ENCODE data around the gene ZNF329. TPM values are rescaled to one million over a fixed set of nuclear protein-coding genes. Genes with fewer than 3 reads are reported as not detected.

Gene ZNF329
- total and polyA plus RNA-seq, 9 of the 15 experiments (the other 6 are each of a cell fraction or from before 2014, with no cell fraction given) = 0.21 to 3.6 (median 2.2) TPM

DNA sequence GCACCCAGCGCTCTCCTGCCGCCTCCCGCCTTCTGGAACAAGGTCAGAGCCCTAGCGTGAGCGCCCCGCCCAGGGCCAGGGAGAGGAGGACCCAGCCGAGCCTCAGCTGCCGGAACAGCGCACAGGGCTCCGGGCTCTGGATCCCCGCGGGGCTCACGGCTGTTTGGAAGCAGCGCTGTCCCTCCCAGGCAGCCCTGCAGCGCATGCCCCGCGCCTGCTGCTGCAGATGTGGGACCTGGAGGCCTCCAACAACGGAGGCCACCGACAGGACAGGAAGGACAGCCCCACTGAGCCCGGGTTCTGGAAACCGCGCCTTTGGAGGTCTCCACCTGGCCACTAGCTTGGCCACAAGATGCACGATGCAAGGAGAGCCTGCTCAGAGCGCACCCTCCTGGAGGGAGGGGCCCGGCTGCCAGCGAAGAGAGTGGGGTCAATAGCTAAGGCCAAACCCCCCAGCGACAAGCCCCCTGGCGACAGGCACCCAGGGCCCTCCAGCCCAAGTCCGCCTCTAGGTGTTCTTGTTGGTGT, 65.2 kb downstream of the ZNF329 start:
- H3K4me1 ChIP-seq (replicated peaks in 1 of 2; ENCODE audit: control insufficient read depth in 2 of 2, insufficient read depth in 2 of 2, low read length in 2 of 2) = peaks cover 0 to 7% of the 10 kb centered on the region in 2 experiments; a peak in 1 of 5 replicates
- ATAC-seq = no peak
- intact Hi-C loops (cut with micrococcal nuclease) = no loop called here
- in situ Hi-C loops (cut with MboI) = no loop called here
- H3K27me3 ChIP-seq (ENCODE audit: control insufficient read depth in 2 of 2, insufficient read depth in 2 of 2, low read length in 2 of 2) = no peaks in the 10 kb centered on the region
- FAIRE-seq = no peak
- no peaks in the 10 kb centered on the region for H4K20me1 ChIP-seq (replicated peaks; ENCODE audit: control insufficient read depth, insufficient read depth, low read length)
- H3K9me1 ChIP-seq (ENCODE audit: control insufficient read depth, insufficient read depth, low read length) = no peaks in the 10 kb centered on the region
- no peak overlapping the region for H2AFZ ChIP-seq (ENCODE audit: low read depth, low read length)
- no peaks in the 10 kb centered on the region; the same call in 1 of the 2 replicates for H3K9me3 ChIP-seq (replicated peaks; ENCODE audit: control insufficient read depth, insufficient read depth, low read depth, low read length)
- no peaks in the 10 kb centered on the region for H3K79me2 ChIP-seq (ENCODE audit: control insufficient read depth, insufficient read depth, low read length)
- WGBS (ENCODE audit: insufficient coverage, low coverage, missing lambda C conversion rate) = 1% methylated on average over 24 of the region's 29 CpGs
- ChIA-PET CTCF (ENCODE audit: low intra/inter-chr PET ratio) (no interaction called here), POLR2A (no interaction called here)
- no peak for DNase-seq (ENCODE audit: extremely low read depth in 1 of 4, low spot score in 3 of 4)
- TF ChIP-seq FOXK1 (CRISPR knock-in tag; IDR thresholded peaks at IDR 0.05; ENCODE audit: borderline replicate concordance) = no peak
- TF ChIP-seq NCOA4 (IDR thresholded peaks at IDR 0.05; ENCODE audit: partially characterized antibody) = no peak
- BruUV-seq (replicated peaks) = no TSS peak
- H3K4me3 ChIP-seq = no peak overlapping the region
- no peak overlapping the region for H3K9ac ChIP-seq (ENCODE audit: insufficient read depth in 1 of 2, low read depth in 2 of 2, low read length in 2 of 2)
- H3K4me2 ChIP-seq (ENCODE audit: insufficient read depth, low read length) = no peak overlapping the region
- H3K27ac ChIP-seq (ENCODE audit: extremely low read depth, low read depth, low read length) = no peak overlapping the region
- H3K36me3 ChIP-seq (ENCODE audit: control insufficient read depth, insufficient read depth, low read length) = no peaks in the 10 kb centered on the region

DNA sequence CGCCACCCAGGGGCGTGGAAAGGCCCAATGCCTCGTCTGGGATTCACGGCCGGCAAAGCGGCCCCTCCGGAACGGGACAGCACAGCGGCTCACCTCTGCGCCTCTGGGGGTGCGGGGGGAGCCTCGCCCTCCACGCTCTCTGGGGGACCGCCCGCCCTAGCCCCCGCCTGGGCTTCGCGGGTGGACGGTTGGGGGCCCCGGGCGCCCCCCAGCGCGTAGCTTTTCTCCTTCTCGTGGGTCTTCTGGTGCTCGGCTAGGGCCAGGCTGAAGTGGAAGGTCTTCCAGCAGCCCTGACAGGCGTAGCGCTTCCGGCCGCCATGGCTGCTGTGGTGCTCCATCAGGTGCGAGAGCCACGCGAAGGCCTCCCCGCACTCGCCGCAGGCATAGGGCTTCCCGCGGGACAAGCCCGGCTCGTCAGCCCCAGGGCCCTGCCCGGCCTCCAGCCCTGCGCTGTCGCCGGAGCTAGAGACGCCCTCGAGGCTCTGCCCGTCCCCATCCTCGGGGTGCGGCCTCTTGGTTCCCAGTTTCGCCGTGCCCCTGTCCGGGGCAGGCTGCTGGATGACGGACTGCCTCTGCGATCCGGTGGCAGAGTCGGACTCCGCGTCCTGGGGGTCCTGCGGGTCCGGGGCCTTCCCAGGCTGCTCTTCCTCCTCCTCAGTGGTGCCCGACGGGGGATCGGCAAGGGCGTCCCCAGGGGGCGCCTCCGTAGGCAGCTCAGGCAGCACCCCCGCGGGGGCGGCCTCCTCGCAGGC, 65.8 kb downstream of the ZNF329 start:
- Histone ChIP-seq H2AFZ (ENCODE audit: low read depth, low read length) (no peak overlapping the region), H4K20me1 (replicated peaks; ENCODE audit: control insufficient read depth, insufficient read depth, low read length) (no peaks in the 10 kb centered on the region), H3K4me2 (ENCODE audit: insufficient read depth, low read length) (no peak overlapping the region), H3K79me2 (ENCODE audit: control insufficient read depth, insufficient read depth, low read length) (no peaks in the 10 kb centered on the region), H3K36me3 (ENCODE audit: control insufficient read depth, insufficient read depth, low read length) (no peaks in the 10 kb centered on the region), H3K4me3 (no peak overlapping the region), H3K9me3 (replicated peaks; ENCODE audit: control insufficient read depth, insufficient read depth, low read depth, low read length) (no peaks in the 10 kb centered on the region; the same call in 1 of the 2 replicates), H3K9ac (ENCODE audit: insufficient read depth in 1 of 2, low read depth in 2 of 2, low read length in 2 of 2) (no peak overlapping the region), H3K27me3 (ENCODE audit: control insufficient read depth in 2 of 2, insufficient read depth in 2 of 2, low read length in 2 of 2) (no peaks in the 10 kb centered on the region), H3K27ac (ENCODE audit: extremely low read depth, low read depth, low read length) (no peak overlapping the region), H3K9me1 (ENCODE audit: control insufficient read depth, insufficient read depth, low read length) (no peaks in the 10 kb centered on the region), H3K4me1 (replicated peaks in 1 of 2; ENCODE audit: control insufficient read depth in 2 of 2, insufficient read depth in 2 of 2, low read length in 2 of 2) (peaks cover 0 to 7% of the 10 kb centered on the region in 2 experiments; a peak in 1 of 5 replicates)
- POLR2A ChIA-PET = no interaction called here
- in situ Hi-C loops (cut with MboI) (no loop called here), intact Hi-C loops (cut with micrococcal nuclease) (no loop called here)
- CTCF ChIA-PET (ENCODE audit: low intra/inter-chr PET ratio) = no interaction called here
- FAIRE-seq = no peak
- 0% methylated on average over 37 of the region's 69 CpGs for WGBS (ENCODE audit: insufficient coverage, low coverage, missing lambda C conversion rate)
- no peak for DNase-seq (ENCODE audit: extremely low read depth in 1 of 4, low spot score in 3 of 4)
- BruUV-seq (replicated peaks) = no TSS peak
- ATAC-seq = no peak
- TF ChIP-seq CLOCK (CRISPR knock-in tag; IDR thresholded peaks at IDR 0.05; ENCODE audit: borderline replicate concordance) (no peak), SMAD2 (IDR thresholded peaks at IDR 0.05; ENCODE audit: low read depth, low read length) (no peak), NFIX (CRISPR knock-in tag; IDR thresholded peaks at IDR 0.05; ENCODE audit: low read depth) (no peak), XRCC4 (IDR thresholded peaks at IDR 0.05; ENCODE audit: extremely low read depth, insufficient read depth, insufficient read length) (no peak), SREBF1 (IDR thresholded peaks at IDR 0.05; ENCODE audit: borderline replicate concordance, low read depth, low read length) (no peak), FOXA1 (IDR thresholded peaks at IDR 0.05; ENCODE audit: borderline replicate concordance) (no peak), POLR2A (conservative IDR thresholded peaks at IDR 0.05) (no peak)
- TF ChIP-seq, protein P1, sequence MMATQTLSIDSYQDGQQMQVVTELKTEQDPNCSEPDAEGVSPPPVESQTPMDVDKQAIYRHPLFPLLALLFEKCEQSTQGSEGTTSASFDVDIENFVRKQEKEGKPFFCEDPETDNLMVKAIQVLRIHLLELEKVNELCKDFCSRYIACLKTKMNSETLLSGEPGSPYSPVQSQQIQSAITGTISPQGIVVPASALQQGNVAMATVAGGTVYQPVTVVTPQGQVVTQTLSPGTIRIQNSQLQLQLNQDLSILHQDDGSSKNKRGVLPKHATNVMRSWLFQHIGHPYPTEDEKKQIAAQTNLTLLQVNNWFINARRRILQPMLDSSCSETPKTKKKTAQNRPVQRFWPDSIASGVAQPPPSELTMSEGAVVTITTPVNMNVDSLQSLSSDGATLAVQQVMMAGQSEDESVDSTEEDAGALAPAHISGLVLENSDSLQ (IDR thresholded peaks at IDR 0.05) = no peak

Measured in K562 (cell line).